ENCODE measurements around the gene CPPED1.
"Not testable (repeated sequence)": the region's sequence is repeated elsewhere in the genome, so short reads cannot be mapped to it uniquely, and the experiment has no call there.

Gene CPPED1

GRCh38 chr16:12803203-12804093 lies at the start of gene CPPED1:
Gene CPPED1 (minus strand): TSS chr16:12803887. CDS start chr16:12803776, 111 bp downstream.
- no peaks in the 10 kb centered on the region for H3K27me3 Mint-ChIP-seq
- peaks cover 51% of the 10 kb centered on the region for H3K4me1 Mint-ChIP-seq
- H3K9me3 Mint-ChIP-seq: no peaks in the 10 kb centered on the region
- ATAC-seq (peak; percentile 97), DNase-seq (peak; percentile 97 to 98)
- H3K4me3 Mint-ChIP-seq: peak within 1 kb of the TSS; percentile 94 to 95
- H3K27ac Mint-ChIP-seq: peak within 1 kb of the TSS; percentile 96 to 97

- Mint-ChIP-seq H3K4me1 (no peaks in the 10 kb centered on the region), H3K4me3 (no peak overlapping the region), H3K9me3 (no peaks in the 10 kb centered on the region), H3K27ac (no peak overlapping the region), H3K27me3 (peaks cover 20% of the 10 kb centered on the region)
- DNase-seq: no peak
- ATAC-seq: no peak
Measured at GRCh38 chr16:12850186-12850585, 46.5 kb upstream of the CPPED1 start.

- Mint-ChIP-seq H3K9me3 (no peaks in the 10 kb centered on the region), H3K27me3 (peaks cover 35% of the 10 kb centered on the region), H3K4me3 (no peak overlapping the region), H3K4me1 (no peaks in the 10 kb centered on the region), H3K27ac (no peak overlapping the region)
- ATAC-seq: no peak
- no peak for DNase-seq
Measured at GRCh38 chr16:12846592-12846991, 42.9 kb upstream of the CPPED1 start.

- H3K9me3 Mint-ChIP-seq: no peaks in the 10 kb centered on the region
Measured at GRCh38 chr16:12845282-12845681, 41.6 kb upstream of the CPPED1 start.

GRCh38 chr16:12837756-12838155 lies 34.1 kb upstream of the CPPED1 start:
- no peak for DNase-seq
- H3K4me3 Mint-ChIP-seq: no peak overlapping the region
- no peak for ATAC-seq
- peaks cover 22% of the 10 kb centered on the region for H3K4me1 Mint-ChIP-seq
- peaks cover 8 to 9% of the 10 kb centered on the region in 2 donors for H3K9me3 Mint-ChIP-seq
- H3K27me3 Mint-ChIP-seq: peaks cover 26% of the 10 kb centered on the region
- H3K27ac Mint-ChIP-seq: no peak overlapping the region

More at GRCh38 chr16:12845282-12845681, 41.6 kb upstream of the CPPED1 start:
- H3K4me3 Mint-ChIP-seq: no peak overlapping the region
- DNase-seq (no peak), ATAC-seq (no peak)
- no peak overlapping the region for H3K27ac Mint-ChIP-seq
- peaks cover 38% of the 10 kb centered on the region for H3K27me3 Mint-ChIP-seq
- no peaks in the 10 kb centered on the region for H3K4me1 Mint-ChIP-seq

- peaks cover 26% of the 10 kb centered on the region for H3K27me3 Mint-ChIP-seq
- ATAC-seq (no peak), DNase-seq (no peak)
- H3K4me3 Mint-ChIP-seq: no peak overlapping the region
- H3K9me3 Mint-ChIP-seq: peaks cover 8 to 9% of the 10 kb centered on the region in 2 donors
- H3K27ac Mint-ChIP-seq: no peak overlapping the region
- peaks cover 22% of the 10 kb centered on the region for H3K4me1 Mint-ChIP-seq
Measured at GRCh38 chr16:12837291-12837690, 33.6 kb upstream of the CPPED1 start.

GRCh38 chr16:12833926-12834325 lies 30.2 kb upstream of the CPPED1 start:
- H3K4me1 Mint-ChIP-seq: peaks cover 22% of the 10 kb centered on the region
- no peak for ATAC-seq

GRCh38 chr16:12829096-12829888 lies 25.6 kb upstream of the CPPED1 start:
- H3K4me3 Mint-ChIP-seq: no peak overlapping the region
- ATAC-seq (no peak), DNase-seq (no peak)
- no peak overlapping the region for H3K27ac Mint-ChIP-seq
- peaks cover 28% of the 10 kb centered on the region for H3K27me3 Mint-ChIP-seq
- no peaks in the 10 kb centered on the region for H3K9me3 Mint-ChIP-seq
- H3K4me1 Mint-ChIP-seq: peaks cover 7% of the 10 kb centered on the region

More at GRCh38 chr16:12833926-12834325, 30.2 kb upstream of the CPPED1 start:
- Mint-ChIP-seq H3K4me3 (no peak overlapping the region), H3K27me3 (peaks cover 19% of the 10 kb centered on the region), H3K27ac (no peak overlapping the region), H3K9me3 (peaks cover 8 to 9% of the 10 kb centered on the region in 2 donors)
- DNase-seq: no peak

GRCh38 chr16:12828206-12828605 lies 24.5 kb upstream of the CPPED1 start:
- peaks cover 7% of the 10 kb centered on the region for H3K4me1 Mint-ChIP-seq
- no peak for DNase-seq
- H3K27me3 Mint-ChIP-seq: peaks cover 21% of the 10 kb centered on the region
- H3K9me3 Mint-ChIP-seq: no peaks in the 10 kb centered on the region
- no peak overlapping the region for H3K27ac Mint-ChIP-seq
- ATAC-seq: no peak
- no peak overlapping the region for H3K4me3 Mint-ChIP-seq

- Mint-ChIP-seq H3K9me3 (no peaks in the 10 kb centered on the region), H3K27ac (no peak overlapping the region), H3K4me3 (no peak overlapping the region), H3K27me3 (peaks cover 27% of the 10 kb centered on the region), H3K4me1 (peaks cover 7% of the 10 kb centered on the region)
- ATAC-seq (peak; percentile 98), DNase-seq (peak; percentile 17 to 23)
Measured at GRCh38 chr16:12826559-12826958, 22.9 kb upstream of the CPPED1 start.

- H3K27me3 Mint-ChIP-seq: peaks cover 15% of the 10 kb centered on the region
- peaks cover 0 to 6% of the 10 kb centered on the region in 2 donors for H3K9me3 Mint-ChIP-seq
- H3K27ac Mint-ChIP-seq: peak overlapping the region in 1 of 2 donors; percentile 1
- peak; percentile 73 to 78 for DNase-seq
- H3K4me1 Mint-ChIP-seq: peaks cover 18% of the 10 kb centered on the region
- no peak overlapping the region for H3K4me3 Mint-ChIP-seq
- ATAC-seq: peak; percentile 61
Measured at GRCh38 chr16:12819126-12820117, 15.7 kb upstream of the CPPED1 start.

GRCh38 chr16:12818326-12818725 lies 14.6 kb upstream of the CPPED1 start:
- no peak for ATAC-seq
- peaks cover 18% of the 10 kb centered on the region for H3K4me1 Mint-ChIP-seq
- no peak for DNase-seq
- H3K4me3 Mint-ChIP-seq: no peak overlapping the region
- H3K27ac Mint-ChIP-seq: no peak overlapping the region
- H3K9me3 Mint-ChIP-seq: peaks cover 0 to 6% of the 10 kb centered on the region in 2 donors
- H3K27me3 Mint-ChIP-seq: peaks cover 15% of the 10 kb centered on the region

GRCh38 chr16:12816791-12817214 lies 13.1 kb upstream of the CPPED1 start:
- peaks cover 18% of the 10 kb centered on the region for H3K4me1 Mint-ChIP-seq
- peak overlapping the region in 1 of 2 donors; percentile 87 for H3K27ac Mint-ChIP-seq
- not testable (repeated sequence) for ATAC-seq, DNase-seq, H3K4me3 Mint-ChIP-seq, H3K9me3 Mint-ChIP-seq
- peaks cover 12% of the 10 kb centered on the region for H3K27me3 Mint-ChIP-seq

- H3K4me3 Mint-ChIP-seq: no peak overlapping the region
- H3K27ac Mint-ChIP-seq: no peak overlapping the region
- no peak for ATAC-seq
Measured at GRCh38 chr16:12815361-12815760, 11.7 kb upstream of the CPPED1 start.

GRCh38 chr16:12813734-12814133 lies 10.0 kb upstream of the CPPED1 start:
- not testable (repeated sequence) for DNase-seq, H3K27ac Mint-ChIP-seq, H3K27me3 Mint-ChIP-seq, H3K4me3 Mint-ChIP-seq, ATAC-seq
- Mint-ChIP-seq H3K4me1 (peaks cover 12% of the 10 kb centered on the region), H3K9me3 (peaks cover 6 to 13% of the 10 kb centered on the region in 2 donors)

More at GRCh38 chr16:12815361-12815760, 11.7 kb upstream of the CPPED1 start:
- no peak for DNase-seq
- H3K9me3 Mint-ChIP-seq: peaks cover 3 to 11% of the 10 kb centered on the region in 2 donors
- H3K27me3 Mint-ChIP-seq: peaks cover 8% of the 10 kb centered on the region
- peaks cover 18% of the 10 kb centered on the region for H3K4me1 Mint-ChIP-seq
